ENCODE data around the gene CETN2.
"Not testable (repeated sequence)": the region's sequence is repeated elsewhere in the genome, so short reads cannot be mapped to it uniquely, and the experiment has no call there.

Gene CETN2

DNA sequence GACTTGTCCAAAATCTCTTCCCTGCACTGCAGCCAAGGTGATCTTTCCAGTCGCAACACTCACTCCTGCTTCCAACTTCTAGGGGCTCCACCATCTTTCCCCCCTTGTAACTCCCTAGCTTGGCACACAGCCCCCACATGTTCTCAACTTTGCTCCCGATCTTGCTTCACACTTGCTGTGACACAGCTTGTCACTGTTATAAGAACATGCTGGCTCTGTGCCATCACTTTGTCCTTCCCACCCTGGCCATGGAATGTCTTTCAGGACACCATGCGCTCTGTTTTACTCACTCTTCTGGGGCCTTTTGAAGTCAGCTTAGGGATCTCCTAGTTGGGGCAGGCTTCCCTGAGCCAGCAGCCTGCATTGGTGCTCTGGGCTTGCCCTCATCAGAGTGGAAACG is 2.8 kb upstream of the CETN2 start:
- DNase-seq (ENCODE audit: low read depth, low spot score) = no peak
- no peak overlapping the region for H3K27ac ChIP-seq

DNA sequence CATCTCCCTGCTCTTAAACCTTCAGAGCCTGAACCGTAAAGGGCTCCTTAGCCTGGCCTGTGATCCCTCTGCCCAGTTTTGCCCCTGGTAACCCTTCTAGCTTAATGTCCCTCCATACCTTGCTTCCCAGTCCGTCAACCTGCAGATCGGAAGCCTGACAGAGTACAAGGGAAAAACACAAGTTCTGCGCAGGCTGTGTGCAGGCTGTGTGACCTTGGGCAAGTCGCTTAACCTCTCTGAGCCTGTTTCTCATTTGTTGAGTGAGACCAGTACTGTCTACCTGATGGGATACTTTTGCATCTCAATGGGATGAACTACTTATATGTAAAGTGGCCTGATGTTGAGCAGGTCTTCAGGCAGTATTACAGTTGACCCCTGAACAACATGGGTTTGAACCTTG is 2.0 kb upstream of the CETN2 start:
- no peak overlapping the region for H3K27ac ChIP-seq
- no peak for DNase-seq (ENCODE audit: low read depth, low spot score)

GRCh38 chrX:152831391-152831790 is 834 bp upstream of the CETN2 start:
- DNase-seq (ENCODE audit: low read depth, low spot score) = no peak
- H3K27ac ChIP-seq = peak overlapping the region; percentile 9

DNA sequence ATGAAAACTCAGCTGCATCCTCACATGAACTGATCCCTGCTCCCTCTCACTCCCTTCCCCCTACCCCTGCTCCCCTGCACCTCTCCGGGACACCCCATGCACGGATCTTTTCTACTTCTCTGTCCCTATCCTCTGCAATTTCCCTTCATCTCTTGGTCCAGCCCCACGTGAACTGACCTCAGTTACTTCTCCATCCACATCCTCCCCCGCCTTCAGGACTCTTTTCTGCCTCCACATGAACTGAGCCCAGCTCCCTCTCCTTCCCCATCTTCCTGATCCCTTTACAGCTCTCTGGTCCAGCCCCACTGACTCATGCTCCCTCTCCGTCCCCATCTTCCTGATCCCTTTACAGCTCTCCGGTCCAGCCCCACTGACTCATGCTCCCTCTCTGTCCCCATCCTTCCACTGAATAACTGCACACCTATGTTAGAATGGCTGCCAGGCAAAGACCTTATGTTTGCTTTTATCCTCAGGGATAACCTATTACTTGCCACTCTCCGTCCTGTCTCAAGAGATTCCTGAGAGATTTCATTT is 5.6 kb downstream of the CETN2 start:
- no peak overlapping the region for H3K27ac ChIP-seq
- DNase-seq (ENCODE audit: low read depth, low spot score) = peak; percentile 12

GRCh38 chrX:152823657-152824056 is 6.9 kb downstream of the CETN2 start:
- H3K27ac ChIP-seq = no peak overlapping the region
- no peak for DNase-seq (ENCODE audit: low read depth, low spot score)

- DNase-seq (ENCODE audit: low read depth, low spot score) = no peak
- H3K27ac ChIP-seq = no peak overlapping the region
Observed at GRCh38 chrX:152822383-152823086, 8.0 kb downstream of the CETN2 start.

GRCh38 chrX:152821145-152821765 is 9.3 kb downstream of the CETN2 start:
- no peak for DNase-seq (ENCODE audit: low read depth, low spot score)
- H3K27ac ChIP-seq = no peak overlapping the region

- H3K27ac ChIP-seq = peak overlapping the region; percentile 28
- peak; percentile 18 for DNase-seq (ENCODE audit: low read depth, low spot score)
Observed at GRCh38 chrX:152819732-152820131, 10.8 kb downstream of the CETN2 start.

DNA sequence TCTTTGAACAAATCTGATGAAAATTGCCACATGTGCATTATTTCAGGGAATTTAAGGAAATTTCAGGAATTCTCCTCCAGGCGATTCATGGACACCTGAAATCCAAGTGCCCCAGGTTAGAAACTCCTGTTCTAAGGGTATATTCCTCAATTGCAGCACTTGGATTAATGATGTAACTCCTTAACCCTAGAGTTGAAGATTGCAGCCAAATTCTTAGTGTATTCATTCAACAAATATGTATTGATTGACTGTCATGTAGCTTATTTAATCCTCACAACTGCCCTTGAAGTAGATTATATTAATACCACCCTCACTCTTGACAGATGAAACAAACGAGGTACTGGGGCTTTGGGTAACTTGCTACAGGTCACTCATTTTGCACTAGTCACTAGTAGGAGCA is 11.3 kb downstream of the CETN2 start:
- peak overlapping the region; percentile 28 for H3K27ac ChIP-seq
- DNase-seq (ENCODE audit: low read depth, low spot score) = no peak

DNA sequence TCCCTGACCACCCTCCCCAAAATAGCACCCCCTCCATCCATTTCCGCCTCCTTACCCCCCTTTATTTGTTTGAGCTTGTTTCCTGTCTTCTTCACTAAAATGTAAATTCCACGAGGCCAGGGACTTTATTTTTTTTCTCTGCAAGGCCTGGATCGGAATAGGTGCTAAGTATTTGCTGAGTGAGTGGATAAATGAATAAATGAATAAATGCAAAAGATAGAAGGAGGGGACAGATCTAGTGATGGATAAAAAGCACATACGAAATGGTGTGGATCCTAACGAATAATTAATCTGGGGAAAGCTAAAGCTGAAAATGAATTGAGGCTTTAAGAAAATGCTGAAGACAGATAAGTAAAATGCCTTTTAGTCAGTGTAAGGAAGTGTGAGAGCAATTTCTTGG is 12.2 kb downstream of the CETN2 start:
- H3K27ac ChIP-seq = no peak overlapping the region
- no peak for DNase-seq (ENCODE audit: low read depth, low spot score)

GRCh38 chrX:152817078-152817764 is 13.3 kb downstream of the CETN2 start:
- no peak for DNase-seq (ENCODE audit: low read depth, low spot score)
- no peak overlapping the region for H3K27ac ChIP-seq

DNA sequence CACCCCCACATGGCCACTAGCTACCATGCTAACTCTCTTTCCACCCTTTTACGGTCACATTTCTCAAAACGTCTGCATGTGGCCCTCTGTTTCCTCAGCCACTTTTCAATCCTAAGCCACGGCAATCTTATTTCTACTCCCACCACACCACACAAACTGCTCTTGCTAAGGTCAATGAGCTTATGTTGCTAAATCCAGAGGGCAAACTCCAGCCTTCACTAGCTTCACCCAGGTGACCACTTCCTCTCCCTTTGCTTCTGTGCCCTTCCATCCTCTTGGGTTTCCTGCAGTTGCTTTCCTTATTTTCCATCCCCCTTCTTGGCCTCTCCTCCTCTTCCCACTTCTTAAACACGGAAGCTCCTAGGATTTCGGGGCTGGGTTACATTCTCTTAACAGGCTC is 16.5 kb downstream of the CETN2 start:
- no peak overlapping the region for H3K27ac ChIP-seq
- no peak for DNase-seq (ENCODE audit: low read depth, low spot score)

- no peak for DNase-seq (ENCODE audit: low read depth, low spot score)
Observed at GRCh38 chrX:152813206-152813605, 17.4 kb downstream of the CETN2 start.

DNA sequence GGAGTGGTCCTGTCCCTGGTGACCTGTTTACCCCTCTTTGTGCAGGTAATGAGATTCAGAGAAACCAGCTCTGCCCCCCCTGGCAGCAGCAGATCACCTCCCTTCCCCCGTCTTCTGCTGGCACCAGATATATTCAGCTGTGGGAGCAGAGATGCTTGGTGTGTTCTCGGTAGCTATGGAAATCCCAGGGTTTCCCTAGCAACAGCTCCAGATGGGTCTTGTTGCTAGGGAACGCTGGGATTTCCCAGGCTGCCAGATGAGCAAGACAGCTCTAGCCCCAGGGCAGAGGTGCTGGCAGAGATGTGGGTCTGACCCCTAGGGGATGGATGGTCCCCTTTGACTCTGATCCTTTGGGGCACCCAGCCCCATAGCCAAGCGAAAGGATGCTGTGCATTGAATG is 20.2 kb downstream of the CETN2 start:
- DNase-seq (ENCODE audit: low read depth, low spot score) = no peak

More at GRCh38 chrX:152813206-152813605, 17.4 kb downstream of the CETN2 start:
- H3K27ac ChIP-seq = no peak overlapping the region

GRCh38 chrX:152806035-152806434 is 24.5 kb downstream of the CETN2 start:
- DNase-seq (ENCODE audit: low read depth, low spot score) = no peak
- H3K27ac ChIP-seq = no peak overlapping the region

More for the DNA sequence above, 20.2 kb downstream of the CETN2 start:
- no peak overlapping the region for H3K27ac ChIP-seq

- H3K27ac ChIP-seq = no peak overlapping the region
- DNase-seq (ENCODE audit: low read depth, low spot score) = no peak
Observed at GRCh38 chrX:152798945-152799344, 31.6 kb downstream of the CETN2 start.

- not testable (repeated sequence) for DNase-seq (ENCODE audit: low read depth, low spot score); H3K27ac ChIP-seq
Observed at GRCh38 chrX:152787062-152787461, 43.5 kb downstream of the CETN2 start.
